Progenitor cell of endocrine pancreas (in vitro differentiated cells): ENCODE results near the gene RGL3. TPM values are rescaled to one million over a fixed set of nuclear protein-coding genes. Genes with fewer than 3 reads are reported as not detected.
A peak's percentile ranks its signal among the peaks of the same experiment; 100 is the strongest.
"Not testable (repeated sequence)": the region's sequence is repeated elsewhere in the genome, so short reads cannot be mapped to it uniquely, and the experiment has no call there.

Experiments used
- DNase-seq: peaks from one replicate; pipeline ENCODE4 v3.0.0; 2021; ENCODE audit warnings: low spot score; ENCODE audit not compliant: unreplicated experiment
- H3K27ac Mint-ChIP-seq: 2 replicates; pipeline ENCODE4 v1.8.0; 2021; ENCODE audit warnings: mild to moderate bottlenecking, moderate library complexity, mixed read lengths
- H3K27me3 Mint-ChIP-seq: 2 replicates; pipeline ENCODE4 v1.8.0; 2021; ENCODE audit warnings: mixed read lengths
- H3K36me3 Mint-ChIP-seq: 2 replicates; pipeline ENCODE4 v1.8.0; 2022; ENCODE audit warnings: mixed read lengths; ENCODE audit not compliant: insufficient read depth
- H3K4me1 Mint-ChIP-seq: 2 replicates; pipeline ENCODE4 v1.8.0; 2021; ENCODE audit warnings: low read depth, mixed read lengths
- H3K4me3 Mint-ChIP-seq: 2 replicates; pipeline ENCODE4 v1.8.0; 2021; ENCODE audit warnings: low read depth, mild to moderate bottlenecking, moderate library complexity, mixed read lengths
- H3K9me3 Mint-ChIP-seq: 2 replicates; pipeline ENCODE4 v1.8.0; 2021; ENCODE audit warnings: low read depth, mixed read lengths
- total RNA-seq: library from RNA; stranded (reverse); gene quantifications from 2 replicates; pipeline ENCODE4 v1.2.1, GENCODE V29; 2021
- TF ChIP-seq, protein P1 (sequence below): fragments of 200-600 bp; sonication (generic); IDR thresholded peaks from one replicate; pipeline ENCODE4 v1.5.0; 2021; ENCODE audit warnings: antibody characterized with exemption, mild to moderate bottlenecking; ENCODE audit not compliant: unreplicated experiment

The RGL3 gene
- total RNA-seq, 1 donor from 2014 or later: 284 TPM

GRCh38 chr19:11456659-11457058 lies 37.5 kb upstream of the RGL3 start:
- H3K9me3 Mint-ChIP-seq: no peaks in the 10 kb centered on the region
- DNase-seq: no peak
- no peaks in the 10 kb centered on the region for H3K36me3 Mint-ChIP-seq
- H3K4me3 Mint-ChIP-seq: no peak overlapping the region
- TF ChIP-seq, protein P1, sequence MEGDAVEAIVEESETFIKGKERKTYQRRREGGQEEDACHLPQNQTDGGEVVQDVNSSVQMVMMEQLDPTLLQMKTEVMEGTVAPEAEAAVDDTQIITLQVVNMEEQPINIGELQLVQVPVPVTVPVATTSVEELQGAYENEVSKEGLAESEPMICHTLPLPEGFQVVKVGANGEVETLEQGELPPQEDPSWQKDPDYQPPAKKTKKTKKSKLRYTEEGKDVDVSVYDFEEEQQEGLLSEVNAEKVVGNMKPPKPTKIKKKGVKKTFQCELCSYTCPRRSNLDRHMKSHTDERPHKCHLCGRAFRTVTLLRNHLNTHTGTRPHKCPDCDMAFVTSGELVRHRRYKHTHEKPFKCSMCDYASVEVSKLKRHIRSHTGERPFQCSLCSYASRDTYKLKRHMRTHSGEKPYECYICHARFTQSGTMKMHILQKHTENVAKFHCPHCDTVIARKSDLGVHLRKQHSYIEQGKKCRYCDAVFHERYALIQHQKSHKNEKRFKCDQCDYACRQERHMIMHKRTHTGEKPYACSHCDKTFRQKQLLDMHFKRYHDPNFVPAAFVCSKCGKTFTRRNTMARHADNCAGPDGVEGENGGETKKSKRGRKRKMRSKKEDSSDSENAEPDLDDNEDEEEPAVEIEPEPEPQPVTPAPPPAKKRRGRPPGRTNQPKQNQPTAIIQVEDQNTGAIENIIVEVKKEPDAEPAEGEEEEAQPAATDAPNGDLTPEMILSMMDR: no peak
- no peaks in the 10 kb centered on the region for H3K27me3 Mint-ChIP-seq
- no peaks in the 10 kb centered on the region for H3K4me1 Mint-ChIP-seq
- H3K27ac Mint-ChIP-seq: no peak overlapping the region

- not testable (repeated sequence) for H3K4me1 Mint-ChIP-seq, H3K36me3 Mint-ChIP-seq, DNase-seq, H3K27me3 Mint-ChIP-seq, H3K4me3 Mint-ChIP-seq, H3K27ac Mint-ChIP-seq, H3K9me3 Mint-ChIP-seq
Observed at GRCh38 chr19:11455233-11455554, 36.1 kb upstream of the RGL3 start.

DNA sequence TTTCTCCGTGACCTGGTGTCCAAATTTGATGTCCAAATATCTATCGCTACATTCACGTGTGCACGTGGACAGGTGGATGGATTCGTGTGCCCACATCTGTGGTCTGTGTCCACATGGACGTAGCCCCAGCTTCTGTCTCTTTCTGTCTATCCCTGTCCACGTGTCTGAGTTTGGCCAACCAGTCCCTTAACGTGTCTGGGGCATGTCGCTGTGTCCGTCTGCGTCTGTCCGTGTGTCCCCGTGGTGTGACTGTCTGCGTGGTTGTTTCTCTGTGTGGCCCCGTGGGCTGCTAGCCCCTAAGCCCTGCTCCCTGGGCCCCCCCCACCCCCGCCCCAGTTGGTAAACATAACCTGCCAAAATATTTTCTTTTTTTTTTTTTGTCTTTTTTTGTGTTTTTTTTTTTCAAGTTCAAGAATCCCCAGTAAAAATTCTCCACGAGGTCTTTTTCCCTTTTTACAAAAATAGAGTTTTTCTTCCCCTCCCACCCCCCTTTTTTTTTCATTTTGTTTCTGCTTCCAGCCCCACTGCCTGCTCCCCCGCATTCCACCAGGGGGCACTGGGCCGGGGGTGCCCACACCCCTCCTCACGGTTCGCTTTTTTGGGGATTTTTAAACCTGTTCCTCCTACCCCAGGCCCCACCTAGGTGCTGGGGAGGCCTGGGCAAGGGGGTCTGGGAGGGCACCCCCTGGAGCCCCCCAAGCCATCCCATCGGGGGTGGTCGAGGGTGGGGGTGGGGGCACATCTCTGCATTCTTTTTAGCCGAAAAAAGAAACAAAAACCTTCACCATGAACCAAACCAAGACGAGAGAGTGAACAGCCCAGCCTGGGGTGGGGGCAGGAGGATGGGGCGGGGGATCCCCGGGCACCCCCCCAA lies 34.6 kb upstream of the RGL3 start:
- Mint-ChIP-seq H3K9me3 (no peaks in the 10 kb centered on the region), H3K27ac (no peak overlapping the region), H3K36me3 (peaks cover 2% of the 10 kb centered on the region), H3K27me3 (no peaks in the 10 kb centered on the region), H3K4me1 (no peaks in the 10 kb centered on the region), H3K4me3 (no peak overlapping the region)
- TF ChIP-seq, protein P1: peak; percentile 42
- DNase-seq: no peak

DNA sequence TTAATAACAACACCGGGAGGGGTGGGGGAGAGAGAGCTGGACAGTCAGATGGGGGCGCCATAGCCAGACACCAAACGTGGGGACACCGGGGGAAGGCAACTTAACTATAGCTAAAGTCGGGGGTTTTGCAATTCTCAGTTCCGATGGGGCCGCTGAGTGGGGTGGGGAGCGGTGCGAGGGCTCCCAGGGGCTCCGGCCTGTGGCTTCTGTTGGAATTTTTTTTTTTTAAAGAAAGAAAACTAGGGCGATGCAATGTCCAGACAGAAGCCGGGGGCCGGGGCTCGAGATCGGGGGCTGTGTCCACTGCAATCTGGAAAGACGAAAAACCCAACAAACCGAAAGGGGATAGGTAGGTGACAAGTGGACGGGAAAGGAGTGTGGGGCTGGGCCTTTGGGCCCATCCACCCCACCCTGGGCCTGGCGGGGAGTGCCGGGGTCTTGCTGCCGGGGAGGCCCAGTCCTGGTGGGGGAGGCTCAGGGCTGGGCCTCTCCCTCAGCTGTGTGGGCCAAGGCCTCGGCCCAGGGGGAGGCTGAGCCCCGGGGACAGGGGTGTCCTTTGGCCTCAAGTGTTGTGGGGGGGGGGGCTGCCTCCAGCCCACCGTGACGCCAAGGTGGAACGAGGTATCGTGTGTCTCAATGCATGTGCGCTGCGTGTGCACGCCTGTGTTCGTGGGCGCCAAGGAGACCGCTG lies 33.7 kb upstream of the RGL3 start:
- no peaks in the 10 kb centered on the region for H3K4me1 Mint-ChIP-seq
- no peak overlapping the region for H3K4me3 Mint-ChIP-seq
- H3K9me3 Mint-ChIP-seq: no peaks in the 10 kb centered on the region
- H3K27ac Mint-ChIP-seq: peak overlapping the region; percentile 60
- H3K27me3 Mint-ChIP-seq: no peaks in the 10 kb centered on the region
- no peak for DNase-seq
- H3K36me3 Mint-ChIP-seq: peaks cover 2% of the 10 kb centered on the region
- TF ChIP-seq, protein P1: no peak

- Mint-ChIP-seq H3K9me3 (no peaks in the 10 kb centered on the region), H3K36me3 (peaks cover 2% of the 10 kb centered on the region), H3K27me3 (no peaks in the 10 kb centered on the region), H3K4me3 (no peak overlapping the region), H3K27ac (peak overlapping the region; percentile 60), H3K4me1 (no peaks in the 10 kb centered on the region)
- TF ChIP-seq, protein P1: no peak
- no peak for DNase-seq
Observed at GRCh38 chr19:11451871-11452619, 32.9 kb upstream of the RGL3 start.
